Fibroblast of skin of abdomen (primary cell): ENCODE results near the gene C3orf70.

Experiments used
- DNase-seq: peaks from one replicate; pipeline ENCODE4 v3.0.0-alpha.2; 2013

C3orf70 gene

GRCh38 chr3:185084901-185085300 is 68.0 kb downstream of the C3orf70 start:
- peak; percentile 86 for DNase-seq

GRCh38 chr3:185084402-185084801 is 68.5 kb downstream of the C3orf70 start:
- no peak for DNase-seq

GRCh38 chr3:185082829-185083228 is 70.0 kb downstream of the C3orf70 start:
- no peak for DNase-seq

DNA sequence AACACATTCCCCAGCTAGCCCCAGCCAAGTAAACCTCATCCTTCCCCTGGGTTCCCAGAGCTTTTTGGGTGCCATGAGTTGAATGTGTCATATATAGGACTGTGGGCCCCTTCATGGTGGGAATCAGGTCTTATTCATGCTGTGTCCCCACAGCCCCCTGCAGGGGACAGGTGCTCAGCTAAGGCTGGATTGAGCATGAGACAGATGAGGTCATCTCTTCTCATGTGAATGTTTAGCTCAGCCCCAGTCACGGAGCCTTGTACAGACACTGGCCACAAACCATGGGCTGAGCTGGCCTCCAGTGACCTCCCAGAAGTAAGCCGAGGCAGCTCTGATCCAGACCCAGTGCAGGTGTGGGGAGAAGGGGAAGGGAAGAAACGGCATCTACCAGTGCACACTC is 70.7 kb downstream of the C3orf70 start:
- no peak for DNase-seq

DNA sequence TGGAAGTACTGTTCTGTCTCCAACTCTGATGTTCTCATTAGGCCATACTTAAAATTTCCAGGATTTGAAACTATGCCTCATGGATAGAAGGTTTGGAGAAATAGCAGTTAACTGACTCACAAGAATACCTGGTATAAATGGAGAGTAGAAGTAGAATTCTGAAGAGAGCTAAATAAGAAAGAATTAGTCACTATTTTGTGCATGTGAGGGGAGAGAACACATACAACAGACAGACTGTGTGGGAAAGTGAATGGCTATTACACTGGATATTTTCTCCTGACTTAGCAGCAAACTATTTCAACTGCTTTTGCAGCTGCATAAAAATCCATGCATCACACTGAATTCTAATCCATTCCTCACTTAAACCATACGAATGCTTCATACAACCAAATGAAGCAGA is 71.3 kb downstream of the C3orf70 start:
- DNase-seq: peak; percentile 53

DNA sequence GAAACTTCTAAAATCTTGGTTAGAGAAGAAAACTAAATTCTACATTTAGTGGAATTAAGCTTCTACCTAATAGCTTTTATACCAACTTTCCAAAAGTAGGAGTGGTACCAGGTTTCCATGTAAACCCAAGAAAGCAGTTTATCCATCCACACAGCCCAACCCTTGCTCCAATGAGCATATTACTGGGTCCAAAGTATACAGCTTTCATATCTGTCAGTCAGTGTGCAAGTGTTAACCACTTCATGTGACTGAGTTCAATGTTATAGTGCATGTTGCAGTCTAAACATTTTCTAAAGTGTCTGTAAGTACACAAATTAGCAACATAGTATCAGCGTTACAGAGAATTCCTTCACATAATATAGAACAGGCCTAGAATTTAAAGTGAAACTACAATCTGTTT is 73.2 kb downstream of the C3orf70 start:
- no peak for DNase-seq

DNA sequence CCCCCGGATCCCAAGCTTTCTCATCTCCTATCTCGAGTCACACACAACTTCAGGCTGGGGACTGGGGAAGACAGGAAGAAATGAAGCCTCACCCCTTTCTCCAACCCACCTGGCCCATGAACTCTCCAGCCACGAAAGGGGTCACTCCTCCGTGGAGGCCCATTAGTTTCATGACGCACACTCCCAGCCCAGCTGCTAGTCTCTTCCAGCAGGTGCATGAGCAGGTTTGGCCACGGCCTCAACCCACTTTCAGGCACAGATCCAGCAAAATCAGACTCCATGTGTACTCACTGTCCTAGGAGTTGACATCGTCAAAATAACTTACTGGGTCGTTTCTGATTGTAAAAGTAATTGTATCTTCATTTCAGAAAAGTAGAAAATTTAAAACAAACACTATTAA is 76.6 kb downstream of the C3orf70 start:
- DNase-seq: no peak

GRCh38 chr3:185075547-185075946 is 77.3 kb downstream of the C3orf70 start:
- no peak for DNase-seq

GRCh38 chr3:185071287-185071800 is 81.5 kb downstream of the C3orf70 start:
- DNase-seq: no peak

DNA sequence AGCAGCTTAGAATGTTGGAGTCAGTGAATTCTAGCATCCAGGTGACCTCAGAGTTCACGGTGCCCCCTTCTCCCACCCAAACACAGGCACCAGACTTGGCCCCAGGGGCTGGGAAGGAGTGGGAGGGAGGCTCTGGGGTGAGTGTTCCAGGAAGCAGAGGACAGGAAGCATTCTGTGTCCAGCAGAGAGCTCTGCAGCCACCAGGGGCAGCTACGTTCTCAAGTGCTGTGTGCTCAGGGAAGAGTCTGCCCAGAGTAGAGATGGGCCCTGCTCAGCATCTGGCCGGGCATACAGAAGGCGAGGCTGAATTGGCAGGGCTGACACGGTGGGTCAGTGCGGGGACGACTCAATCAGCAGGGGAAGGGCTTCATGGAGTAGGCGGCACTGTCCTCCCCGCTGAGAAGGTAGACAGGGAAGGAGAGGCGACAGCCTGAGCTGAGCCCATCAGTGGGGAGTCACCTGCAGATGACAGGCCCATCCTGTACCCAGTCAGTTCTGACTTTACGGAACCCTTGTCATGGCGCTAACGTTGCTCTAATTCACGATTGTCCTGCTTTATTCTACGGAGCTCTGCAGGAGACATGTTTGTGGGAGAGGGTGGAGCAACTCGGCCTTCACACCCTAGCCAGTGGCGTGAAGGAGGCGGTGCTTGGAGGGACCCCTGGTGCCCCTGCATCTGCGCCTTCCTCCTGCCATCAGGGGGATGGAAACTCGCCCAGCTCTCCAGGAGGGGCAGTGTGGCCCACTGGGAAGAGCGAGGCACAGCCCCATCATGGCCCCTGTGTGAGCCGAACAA is 82.2 kb downstream of the C3orf70 start:
- DNase-seq: peak; percentile 31

- DNase-seq: no peak
Measured at GRCh38 chr3:185069037-185070030, 83.5 kb downstream of the C3orf70 start.

DNA sequence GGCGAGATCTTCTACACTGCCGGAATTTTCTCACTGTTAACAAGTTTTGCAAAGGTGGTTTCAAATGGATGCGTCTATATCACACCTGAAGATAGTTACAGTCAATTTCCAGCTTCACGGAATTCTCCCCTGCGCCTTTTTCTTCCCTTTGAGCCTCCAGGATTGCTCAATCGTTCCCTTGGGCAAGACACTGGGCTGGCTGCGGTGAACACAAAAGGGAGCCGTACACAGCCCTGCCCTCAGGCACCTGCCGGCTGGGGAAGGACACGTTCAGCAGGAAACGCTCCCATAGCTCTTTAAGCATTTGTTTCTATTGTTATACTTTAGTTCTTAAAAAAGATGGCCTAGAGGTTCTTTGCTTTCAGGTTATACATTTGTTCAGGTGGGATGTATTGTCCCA is 85.7 kb downstream of the C3orf70 start:
- no peak for DNase-seq

DNA sequence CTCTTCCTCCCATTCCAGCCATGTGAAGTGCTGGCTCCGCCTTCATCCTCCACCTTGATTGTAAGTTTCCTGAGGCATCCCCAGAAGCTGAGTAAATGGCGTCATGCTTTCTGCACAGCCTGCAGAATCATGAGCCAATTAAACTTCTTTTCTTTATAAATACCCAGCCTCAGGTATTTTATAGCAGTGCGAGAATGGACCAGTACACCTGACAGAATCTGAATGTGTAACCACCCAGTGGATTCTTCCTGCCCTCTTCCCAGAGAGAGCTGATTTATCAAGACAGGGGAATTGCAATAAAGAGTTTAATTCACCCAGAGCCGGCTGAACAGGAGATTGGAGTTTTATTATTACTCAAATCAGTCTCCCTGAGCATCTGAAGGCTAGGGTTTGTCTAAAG is 86.6 kb downstream of the C3orf70 start:
- no peak for DNase-seq

DNA sequence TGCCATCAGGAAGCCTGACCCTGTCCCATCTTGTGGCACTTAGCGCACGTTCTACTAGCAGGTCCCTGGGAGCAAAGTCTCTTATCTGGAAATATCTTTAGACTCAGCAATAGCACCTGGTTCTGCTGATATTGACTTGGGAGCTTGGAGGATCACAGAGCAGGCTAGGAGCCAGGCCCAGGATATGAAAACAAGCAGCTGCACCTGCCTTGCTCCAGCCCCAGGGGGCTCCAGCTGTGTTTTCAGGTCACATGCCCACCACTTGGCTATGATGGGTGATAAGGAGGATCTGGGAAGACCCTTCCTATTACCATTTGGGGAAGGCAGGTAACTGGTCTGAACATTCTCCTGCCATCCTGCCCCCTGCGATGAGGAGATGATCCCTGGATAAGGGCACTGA is 87.8 kb downstream of the C3orf70 start:
- no peak for DNase-seq

- DNase-seq: no peak
Measured at GRCh38 chr3:185063431-185063830, 89.4 kb downstream of the C3orf70 start.

DNA sequence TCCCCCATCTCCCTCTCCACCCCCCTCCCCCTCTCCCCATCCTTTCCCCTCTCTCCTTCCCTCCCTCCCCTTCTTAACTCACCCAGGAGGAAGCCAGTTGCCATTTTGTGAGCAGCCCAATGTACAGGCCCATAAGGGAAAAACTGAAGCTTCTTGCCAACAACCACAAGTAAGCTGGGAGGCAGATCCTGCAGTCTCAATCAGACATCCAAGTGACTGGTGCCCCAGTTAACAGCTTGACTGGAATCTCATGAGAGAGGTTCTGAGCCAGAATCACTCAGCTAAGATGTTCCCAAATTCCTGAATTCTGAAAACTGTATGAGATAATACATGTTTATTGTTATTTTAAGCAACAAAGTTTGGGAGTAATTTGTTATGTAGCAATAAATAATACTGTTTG is 90.7 kb downstream of the C3orf70 start:
- DNase-seq: no peak

GRCh38 chr3:185060655-185061054 is 92.2 kb downstream of the C3orf70 start:
- DNase-seq: no peak

- no peak for DNase-seq
Measured at GRCh38 chr3:185059766-185060165, 93.1 kb downstream of the C3orf70 start.

- no peak for DNase-seq
Measured at GRCh38 chr3:185058796-185059195, 94.1 kb downstream of the C3orf70 start.

GRCh38 chr3:185057829-185058228 is 95.0 kb downstream of the C3orf70 start:
- DNase-seq: no peak

GRCh38 chr3:185056908-185057307 is 96.0 kb downstream of the C3orf70 start:
- no peak for DNase-seq

- DNase-seq: no peak
Measured at GRCh38 chr3:185052631-185053030, 100.2 kb downstream of the C3orf70 start.

DNA sequence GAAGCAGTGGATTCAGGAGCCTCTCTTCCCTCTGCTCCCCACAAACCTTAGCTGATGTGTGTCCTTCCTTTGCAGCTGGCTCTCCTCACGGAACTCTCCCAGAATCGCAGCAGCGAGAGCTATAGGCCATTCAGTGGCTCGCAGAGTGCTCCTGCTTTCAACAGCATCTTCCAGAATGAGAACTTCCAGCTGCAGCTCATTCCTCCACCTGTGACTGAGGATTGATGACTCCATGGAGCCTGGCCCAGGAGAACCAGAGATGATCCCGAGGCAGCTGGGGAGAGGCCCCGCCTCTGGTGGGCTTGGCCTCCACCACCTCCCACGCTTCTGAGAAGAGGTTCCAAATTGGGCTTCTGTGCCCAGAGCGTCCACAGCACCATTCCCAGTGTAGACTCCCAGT is 101.1 kb downstream of the C3orf70 start:
- DNase-seq: no peak
